Activated T-cell treated with anti-CD3 and anti-CD28 coated beads, Interleukin-2, amount 50 U/mL, for 48 hours (primary cell): ENCODE measurements around the gene ZNF837.
"Not testable (repeated sequence)": the region's sequence is repeated elsewhere in the genome, so short reads cannot be mapped to it uniquely, and the experiment has no call there.

Experiments
- DNase-seq, 2 experiments: peaks; one replicate each; pipeline ENCODE4 v3.0.0-alpha.2; 2020

ZNF837 gene

DNA sequence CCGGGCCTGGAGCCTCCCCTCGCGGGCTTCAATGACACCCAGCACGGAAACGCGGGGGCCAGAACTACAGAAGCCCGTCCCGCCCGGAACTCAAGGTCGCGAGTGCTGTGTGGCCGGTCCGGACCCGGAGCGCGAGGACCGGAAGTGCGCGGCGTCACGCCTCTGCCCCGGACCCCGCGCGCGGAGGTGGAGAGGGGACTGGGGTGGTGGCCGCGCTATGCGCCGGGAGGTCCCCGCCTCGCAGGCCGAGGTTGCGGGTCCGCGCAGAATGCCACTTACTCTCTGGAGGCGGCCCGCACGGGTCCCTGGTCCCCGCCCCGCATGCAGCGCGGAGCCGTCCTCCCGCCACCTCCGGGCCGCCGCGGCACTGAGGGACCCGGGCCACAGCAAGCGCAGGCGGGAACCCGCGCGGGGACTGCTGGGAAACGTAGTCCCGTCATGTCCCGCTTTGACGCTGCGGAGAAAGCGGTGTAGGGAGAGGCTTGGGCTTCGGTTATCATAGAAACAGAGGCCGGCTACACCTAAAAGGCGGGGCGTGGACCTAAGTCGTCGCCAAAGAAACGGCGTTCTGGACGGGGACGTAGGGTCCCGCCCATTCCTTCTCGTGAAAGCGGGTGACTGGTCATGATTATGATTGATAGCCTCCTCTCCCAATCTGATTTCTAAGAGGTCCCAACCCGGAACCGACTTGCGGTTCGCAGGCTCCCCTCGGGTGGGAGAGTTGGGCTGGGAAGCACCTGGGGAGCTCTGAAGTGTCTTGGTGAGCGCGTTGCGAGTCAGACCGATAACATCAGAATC lies at the start of gene ZNF837:
Gene ZNF837 (minus strand): TSS at position 369 of the 798 bp plus-strand sequence. CDS start 11,698 bp downstream, outside the sequence.
- DNase-seq: peak; percentile 95 to 97

DNA sequence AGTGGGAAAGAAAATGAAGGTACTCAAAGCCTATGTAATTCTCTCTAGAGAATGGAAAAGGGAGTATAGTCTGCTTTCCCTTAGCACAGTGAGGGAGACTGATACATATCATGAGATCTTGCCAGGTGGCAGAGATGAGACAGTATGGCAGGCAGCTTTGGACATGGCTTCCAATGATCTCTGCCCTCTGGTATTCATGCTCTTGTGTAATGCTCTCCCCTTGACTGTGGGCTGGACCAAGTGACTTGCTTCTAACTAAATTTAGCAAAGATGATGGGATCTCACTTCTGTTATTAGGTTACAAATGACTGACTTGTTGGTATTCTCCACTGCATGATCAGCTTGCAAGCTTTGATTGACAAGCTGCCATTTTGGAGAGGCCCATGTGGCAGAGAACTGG lies 48.9 kb upstream of the ZNF837 start:
- DNase-seq: no peak

DNA sequence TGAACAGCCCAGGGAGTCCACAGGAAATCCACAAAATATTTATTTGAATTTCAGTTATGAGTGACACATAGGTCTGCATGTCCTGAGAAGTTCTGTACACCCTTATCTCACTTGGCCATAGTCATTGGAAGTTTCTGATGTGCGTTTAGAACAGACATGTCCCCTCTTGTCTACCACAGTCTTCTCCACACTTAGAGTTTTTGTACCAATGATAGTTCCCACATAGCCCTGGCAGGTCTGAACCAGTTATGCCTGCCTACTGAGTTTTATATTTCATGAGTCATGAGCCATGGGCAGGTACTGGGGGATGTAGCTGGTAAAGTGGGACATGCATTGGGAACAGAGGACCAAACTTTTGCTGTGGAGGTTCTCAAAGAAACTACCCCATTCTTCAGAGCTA lies 47.8 kb upstream of the ZNF837 start:
- no peak for DNase-seq

DNA sequence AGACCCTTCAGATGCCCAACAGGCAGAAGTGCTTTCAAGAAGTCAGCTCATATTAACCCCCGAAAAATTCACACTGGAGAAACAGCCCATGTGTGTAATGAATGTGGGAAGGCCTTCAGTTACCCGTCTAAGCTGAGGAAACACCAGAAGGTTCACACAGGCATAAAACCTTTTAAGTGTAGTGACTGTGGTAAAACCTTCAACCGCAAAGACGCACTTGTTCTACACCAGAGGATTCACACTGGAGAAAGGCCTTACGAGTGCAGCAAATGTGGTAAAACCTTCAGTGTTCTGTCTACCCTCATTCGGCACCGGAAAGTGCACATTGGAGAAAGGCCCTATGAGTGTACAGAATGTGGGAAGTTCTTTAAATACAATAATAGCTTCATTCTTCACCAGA lies 36.2 kb upstream of the ZNF837 start:
- no peak for DNase-seq

DNA sequence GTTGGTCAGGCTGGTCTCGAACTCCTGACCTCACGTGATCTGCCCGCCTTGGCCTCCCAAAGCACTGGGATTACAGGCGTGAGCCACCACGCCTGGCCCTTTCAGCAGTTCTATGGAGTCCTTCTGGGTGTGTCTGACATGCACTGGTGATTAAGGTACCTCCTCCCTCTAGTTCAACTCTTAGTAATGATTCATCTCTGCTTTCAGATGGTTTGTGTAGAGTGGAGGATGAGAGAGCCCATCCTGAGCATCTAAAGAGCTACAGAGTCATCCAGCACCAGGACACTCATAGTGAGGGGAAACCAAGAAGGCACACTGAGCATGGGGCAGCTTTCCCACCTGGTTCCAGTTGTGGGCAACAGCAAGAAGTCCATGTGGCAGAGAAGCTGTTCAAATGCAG lies 35.8 kb upstream of the ZNF837 start:
- DNase-seq: no peak

DNA sequence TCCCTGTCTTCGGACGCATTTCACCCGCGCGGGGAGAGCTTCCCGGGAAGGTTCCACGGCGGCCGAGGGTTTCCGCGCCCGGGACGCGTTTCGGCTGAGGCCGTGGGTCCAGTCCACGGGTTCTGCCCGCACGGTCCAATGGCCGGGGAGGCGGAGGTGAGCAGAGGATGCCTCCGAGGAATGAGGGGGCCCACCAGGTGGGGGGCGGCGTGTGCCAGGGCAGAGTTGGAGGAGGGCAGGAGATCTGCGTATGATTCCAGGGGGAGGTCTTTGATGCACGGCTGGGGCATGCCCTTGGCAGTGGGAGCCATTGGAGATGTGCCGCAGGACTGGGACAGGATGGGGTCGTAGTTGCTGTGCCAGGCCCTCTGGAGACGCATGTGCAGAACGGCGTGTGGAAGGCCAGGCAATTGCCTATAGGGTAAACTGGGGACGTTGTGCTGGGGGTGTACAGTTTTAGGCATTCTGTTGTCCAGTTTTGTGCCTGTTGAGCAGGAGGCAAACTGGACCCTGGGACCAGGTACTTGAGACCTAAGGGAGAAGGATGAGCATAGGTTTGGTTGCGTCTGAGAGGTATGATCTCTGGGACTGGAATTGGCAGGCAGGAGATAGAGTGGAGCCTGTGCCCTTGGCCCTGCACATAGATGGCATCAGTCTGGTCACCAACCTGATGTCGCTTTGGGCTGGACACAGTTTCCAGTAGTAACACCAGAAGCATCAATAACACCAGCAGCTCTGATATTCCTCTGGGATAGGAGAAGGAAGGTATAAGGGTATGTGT lies 28.4 kb upstream of the ZNF837 start:
- DNase-seq: peak; percentile 56 to 60

DNA sequence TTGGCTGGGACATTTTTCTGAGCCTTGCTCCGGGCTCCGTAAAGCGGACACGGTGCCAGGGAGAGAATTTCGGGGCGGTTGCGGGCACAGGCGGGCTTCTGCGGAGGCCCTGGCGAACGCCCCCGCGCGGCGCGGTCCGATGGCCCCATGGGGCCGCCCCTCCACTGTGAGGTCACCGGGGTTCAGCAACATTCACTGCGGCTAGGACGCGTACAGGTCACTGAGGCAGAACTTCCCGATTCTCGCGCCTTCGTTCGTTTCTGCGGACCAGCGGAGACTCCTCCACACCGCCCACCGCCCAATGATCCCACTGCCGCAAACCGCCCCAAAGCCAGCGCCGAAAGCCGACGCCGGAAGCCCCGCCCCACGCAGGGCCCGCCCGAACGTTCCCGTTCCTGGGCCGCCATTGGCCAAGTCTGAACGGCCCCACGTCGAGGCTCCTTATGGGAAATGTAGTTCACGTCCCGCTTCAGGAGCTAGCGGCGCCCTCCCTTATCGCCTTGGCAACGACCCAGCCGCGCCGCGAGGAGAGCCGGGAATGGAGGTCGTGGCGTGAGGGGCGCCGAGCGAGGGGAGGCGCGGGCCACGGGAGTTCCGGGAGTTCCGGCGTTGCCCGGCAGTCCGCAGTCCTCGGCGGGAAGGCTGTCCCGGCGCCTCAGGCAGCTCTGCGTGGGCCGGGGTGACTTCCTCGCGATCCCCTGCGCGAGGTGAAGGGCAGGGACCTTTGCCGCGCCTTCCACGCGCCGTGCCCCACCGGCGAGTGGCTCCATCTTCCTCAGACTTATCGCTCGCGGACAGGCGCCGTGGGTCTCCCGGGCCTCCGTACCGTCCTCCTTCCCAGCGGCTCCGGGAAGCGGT lies 27.6 kb upstream of the ZNF837 start, which contains the start of gene ZNF584:
Gene ZNF584 (plus strand): TSS at position 498 of the 858 bp plus-strand sequence. CDS start 499 bp downstream, outside the sequence.
- peak; percentile 96 to 98 for DNase-seq

DNA sequence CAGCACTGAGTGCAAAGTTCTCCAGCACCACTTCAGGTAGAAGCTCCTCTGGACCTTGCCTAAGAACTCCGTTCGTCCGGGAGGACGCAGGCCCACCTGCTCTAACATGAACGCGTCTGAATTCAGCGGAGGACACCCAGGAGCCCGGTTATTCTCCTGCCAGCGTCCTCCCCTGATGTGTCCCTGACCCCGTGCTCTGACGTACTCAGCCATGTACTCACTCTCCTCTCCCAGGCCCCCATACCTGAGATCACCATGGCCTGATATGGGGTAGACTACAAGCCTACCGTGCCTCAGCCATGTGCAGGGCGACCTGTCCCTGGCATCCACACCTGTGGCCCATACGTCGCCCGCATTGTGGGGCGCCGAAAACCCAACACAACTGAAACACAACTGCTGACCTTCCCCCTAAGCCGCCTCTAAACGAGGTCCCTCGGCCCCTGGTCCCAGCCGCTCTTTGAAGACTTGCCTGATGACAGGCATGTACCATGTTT lies 26.9 kb upstream of the ZNF837 start:
- no peak for DNase-seq

DNA sequence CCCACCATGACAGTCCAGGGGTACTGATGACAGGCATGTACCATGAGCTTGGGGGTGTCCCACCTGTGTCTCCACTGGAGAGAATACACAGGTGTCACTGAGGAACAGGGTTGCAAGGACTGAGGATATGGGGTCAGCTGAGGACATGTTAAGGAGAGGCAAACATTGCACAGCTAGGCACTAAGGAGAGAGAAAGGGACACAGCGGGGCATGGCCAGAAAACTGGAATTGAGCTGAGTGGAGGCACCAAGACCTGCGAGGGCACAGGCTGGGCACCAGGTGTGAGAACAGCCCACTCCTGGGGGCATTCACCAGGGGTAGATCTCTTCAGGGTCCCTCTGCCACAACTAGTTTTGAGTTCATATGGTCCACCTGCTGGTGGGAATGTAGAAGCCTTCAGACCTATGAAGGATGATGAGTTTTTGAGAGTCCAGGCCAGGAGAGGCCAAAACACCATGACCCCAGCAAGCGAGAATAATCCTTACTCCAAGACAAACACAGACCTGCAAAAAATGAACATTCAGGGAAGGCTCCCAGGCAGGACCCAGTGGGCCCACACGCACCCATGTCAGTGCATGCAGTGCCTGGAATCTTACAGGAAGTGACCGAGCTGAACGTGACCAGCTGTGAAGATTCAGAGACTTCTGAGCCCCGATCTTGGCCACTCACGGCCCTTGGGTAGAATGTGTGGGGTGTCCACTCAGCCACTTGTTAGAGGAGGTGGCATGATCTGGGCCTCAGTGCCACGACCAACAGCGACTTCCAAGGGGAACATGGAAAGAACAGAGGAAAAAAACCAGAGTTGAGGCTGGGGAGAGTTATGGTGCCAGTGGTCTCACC lies 26.2 kb upstream of the ZNF837 start:
- no peak for DNase-seq

DNA sequence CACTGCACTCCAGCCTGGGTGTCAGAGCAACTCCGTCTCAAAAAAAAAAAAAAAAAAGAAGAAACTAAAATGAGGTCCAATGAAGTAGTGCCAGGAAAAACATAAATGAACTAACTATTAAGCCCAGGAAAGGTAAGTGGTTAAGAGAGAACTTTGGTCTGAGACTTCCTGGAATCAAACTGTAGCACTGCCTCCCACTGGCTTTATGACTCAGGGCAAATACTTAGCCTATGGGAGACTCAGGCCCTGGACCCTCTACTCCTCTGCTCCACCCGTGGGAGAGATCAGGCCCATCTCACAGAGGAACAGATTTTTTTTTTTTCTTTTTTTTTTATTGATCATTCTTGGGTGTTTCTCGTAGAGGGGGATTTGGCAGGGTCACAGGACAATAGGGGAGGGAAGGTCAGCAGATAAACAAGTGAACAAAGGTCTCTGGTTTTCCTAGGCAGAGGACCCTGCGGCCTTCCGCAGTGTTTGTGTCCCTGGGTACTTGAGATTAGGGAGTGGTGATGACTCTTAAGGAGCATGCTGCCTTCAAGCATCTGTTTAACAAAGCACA lies 23.2 kb upstream of the ZNF837 start:
- not testable (repeated sequence) for DNase-seq

DNA sequence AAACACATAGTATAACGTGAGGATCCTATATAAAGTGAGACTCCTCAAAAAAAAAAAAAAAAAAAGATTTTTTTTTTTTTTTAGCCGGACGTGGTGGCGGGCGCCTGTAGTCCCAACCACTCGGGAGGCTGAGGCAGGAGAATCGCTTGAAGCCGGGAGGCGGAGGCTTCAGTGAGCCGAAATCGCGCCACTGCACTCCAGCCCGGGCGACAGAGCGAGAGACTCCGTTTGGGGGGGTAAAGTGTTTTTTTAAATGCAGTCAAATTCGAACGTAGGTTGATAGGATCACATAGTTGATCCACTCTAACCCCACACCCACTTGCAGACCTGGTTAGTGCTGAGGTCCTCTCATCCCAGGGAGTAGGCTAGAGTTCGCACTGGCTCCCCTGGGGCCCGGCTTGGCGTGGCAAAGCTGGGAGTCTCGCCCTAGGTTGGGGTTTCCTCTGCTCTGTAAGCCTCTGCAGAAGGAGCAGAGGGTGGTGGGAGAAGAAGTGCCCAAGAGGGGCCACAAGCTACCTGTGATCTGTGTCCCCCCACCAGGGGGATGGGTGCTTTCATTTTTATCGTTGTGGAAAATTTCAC lies 21.1 kb upstream of the ZNF837 start:
- DNase-seq: no peak

DNA sequence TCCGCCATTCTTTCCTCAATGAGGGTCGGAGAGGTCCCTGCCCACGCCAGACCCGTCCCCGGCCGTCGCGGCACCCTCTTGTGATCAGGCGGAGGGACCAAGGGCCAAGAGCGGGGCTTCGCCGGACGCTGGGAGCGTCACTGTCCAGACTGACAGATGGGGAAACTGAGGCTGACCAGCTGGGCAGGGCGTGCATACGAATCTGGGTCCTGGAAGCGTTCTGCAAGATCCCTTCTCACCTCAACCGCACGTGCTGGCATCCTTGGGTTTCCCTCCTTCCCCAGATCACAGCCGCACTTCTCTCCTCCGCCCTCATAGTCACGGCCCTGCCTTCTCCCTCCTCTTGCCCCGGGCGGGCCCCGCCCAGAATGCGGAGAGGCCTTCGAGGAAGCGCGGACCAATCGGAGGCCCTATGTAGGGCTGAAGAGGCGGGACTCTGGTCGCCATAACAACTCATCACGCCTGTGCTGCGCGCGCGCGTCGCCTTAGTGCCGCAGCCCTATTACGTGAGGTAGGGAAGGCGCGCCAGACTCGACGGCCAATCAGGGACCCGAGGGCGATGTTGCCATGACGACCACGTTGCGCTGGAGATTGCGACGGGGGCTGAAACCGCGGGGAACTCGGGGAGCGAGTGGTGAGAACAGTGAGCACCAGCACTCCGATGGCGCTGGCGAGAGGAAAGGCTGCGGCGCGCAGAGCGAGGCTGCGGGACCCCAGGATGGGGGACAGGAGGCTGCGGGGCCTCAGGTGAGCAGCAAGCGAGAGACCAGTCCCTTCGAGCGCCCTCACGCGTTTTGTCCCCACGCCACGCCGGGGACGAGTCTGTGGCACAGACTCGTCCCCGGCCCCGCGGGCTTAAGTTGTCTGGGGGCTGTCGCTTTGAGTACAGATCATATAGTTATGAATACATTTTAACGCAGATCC lies 20.3 kb upstream of the ZNF837 start:
- peak; percentile 98 to 99 for DNase-seq

DNA sequence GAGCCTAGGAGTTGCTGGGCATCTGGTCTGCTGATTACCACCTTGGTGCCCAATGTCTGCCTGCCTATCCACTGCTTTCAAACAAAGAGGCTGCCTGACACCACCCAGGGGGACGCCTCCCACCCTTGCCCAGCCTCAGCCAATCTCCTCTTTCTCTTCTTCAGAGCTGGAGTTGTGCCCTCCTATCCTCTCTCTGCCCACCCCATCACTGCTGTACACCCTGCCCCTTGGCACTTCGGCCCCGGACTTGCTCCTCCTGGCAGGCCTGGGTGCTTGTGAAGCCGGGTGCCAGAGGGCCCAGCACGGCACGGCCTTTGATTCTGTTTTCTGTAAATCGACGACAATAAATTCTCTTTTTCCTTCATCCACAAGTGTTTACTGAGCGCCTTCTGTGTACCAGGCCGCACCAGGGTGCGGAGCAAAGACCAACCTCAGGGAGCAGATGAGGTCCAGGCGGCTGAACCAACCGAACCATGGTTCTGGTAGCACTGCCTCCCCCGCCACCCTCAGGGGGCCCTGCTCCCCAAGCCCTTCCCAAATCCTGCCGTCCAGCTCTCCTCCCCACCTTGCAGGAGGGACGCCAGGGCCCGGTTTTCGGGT lies 19.6 kb upstream of the ZNF837 start:
- DNase-seq: no peak

DNA sequence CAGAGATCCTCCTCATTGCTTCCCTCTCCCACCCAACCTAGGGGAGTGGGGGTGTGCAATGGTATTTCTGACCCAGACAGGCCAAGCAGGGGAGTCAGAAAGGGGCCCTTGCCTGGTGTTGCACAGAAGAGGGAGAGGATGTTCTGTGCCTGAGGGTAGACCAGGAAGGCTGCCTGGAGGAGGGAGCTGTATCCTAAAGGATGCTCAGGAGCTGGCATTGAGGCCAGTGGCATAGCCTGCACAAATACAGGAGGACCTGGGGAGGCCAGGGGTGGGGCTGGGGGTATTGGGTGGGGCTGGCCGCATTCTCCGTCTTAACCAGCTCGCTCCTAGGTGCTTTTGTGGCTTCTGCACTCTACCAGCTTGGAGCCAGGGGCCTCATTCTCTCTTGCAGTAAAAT lies 19.1 kb upstream of the ZNF837 start:
- DNase-seq: no peak

DNA sequence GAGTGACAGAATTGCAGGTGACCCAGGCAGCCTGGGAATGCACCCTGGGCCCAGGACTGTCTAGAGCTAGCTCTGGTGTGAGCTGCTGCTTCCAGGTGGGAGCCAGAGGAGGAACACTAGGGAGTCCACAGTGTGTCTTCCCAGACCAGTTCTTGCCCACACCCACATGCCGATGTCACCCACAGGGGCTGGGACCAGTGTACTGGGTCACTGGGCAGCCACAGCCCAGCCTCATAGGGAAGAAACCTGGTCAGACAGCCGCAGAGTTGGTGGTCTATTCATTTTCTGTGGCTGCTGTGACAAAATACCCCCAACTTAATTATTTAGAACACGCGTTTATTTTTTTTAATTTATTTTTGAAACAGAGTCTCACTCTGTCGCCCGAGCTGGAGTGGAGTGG lies 17.7 kb upstream of the ZNF837 start:
- DNase-seq: no peak

DNA sequence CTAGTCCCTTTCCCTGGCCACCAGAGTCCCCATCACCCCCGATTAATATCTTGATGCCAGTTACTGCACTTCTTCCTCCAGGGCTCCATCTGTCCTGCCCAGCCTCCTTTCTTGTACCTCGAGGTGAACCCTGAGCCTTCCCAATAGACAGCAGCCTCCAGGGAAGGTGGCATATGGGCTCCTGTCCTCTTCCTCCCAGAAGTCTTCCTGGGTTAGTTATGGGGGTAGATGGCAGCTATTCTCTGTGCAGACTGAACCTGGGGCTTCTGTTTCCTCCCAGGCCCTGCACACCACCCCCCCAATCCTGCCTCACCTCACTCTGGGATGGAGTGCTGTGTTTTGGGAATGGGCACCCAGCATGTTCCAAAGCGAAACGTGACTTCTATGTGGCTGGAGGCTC lies 17.3 kb upstream of the ZNF837 start:
- DNase-seq: no peak

DNA sequence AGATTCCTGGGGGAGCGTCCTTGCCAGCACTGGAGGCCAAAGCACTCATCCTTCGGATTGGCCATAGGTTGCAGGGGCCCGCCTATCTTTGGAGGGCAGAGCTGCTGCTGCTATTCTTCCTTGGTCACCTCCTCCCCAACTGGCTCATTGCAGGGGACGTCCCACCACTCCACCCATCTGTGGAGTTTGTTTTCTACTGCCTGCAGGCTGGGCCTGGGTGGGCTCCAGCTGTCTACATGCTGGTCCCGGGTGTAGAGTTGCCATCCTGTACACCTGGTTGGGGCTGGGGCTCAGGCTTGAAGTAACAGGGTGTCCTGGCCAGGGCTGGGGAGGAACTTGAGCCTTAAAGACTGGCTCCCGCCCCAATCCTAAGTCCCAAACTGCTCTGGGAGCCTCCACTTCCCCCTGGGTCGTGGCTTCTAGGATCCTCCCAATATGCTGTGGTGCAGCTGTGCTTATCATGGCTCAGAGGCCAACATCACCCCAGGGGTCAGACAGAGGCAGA lies 16.8 kb upstream of the ZNF837 start:
- DNase-seq: no peak

DNA sequence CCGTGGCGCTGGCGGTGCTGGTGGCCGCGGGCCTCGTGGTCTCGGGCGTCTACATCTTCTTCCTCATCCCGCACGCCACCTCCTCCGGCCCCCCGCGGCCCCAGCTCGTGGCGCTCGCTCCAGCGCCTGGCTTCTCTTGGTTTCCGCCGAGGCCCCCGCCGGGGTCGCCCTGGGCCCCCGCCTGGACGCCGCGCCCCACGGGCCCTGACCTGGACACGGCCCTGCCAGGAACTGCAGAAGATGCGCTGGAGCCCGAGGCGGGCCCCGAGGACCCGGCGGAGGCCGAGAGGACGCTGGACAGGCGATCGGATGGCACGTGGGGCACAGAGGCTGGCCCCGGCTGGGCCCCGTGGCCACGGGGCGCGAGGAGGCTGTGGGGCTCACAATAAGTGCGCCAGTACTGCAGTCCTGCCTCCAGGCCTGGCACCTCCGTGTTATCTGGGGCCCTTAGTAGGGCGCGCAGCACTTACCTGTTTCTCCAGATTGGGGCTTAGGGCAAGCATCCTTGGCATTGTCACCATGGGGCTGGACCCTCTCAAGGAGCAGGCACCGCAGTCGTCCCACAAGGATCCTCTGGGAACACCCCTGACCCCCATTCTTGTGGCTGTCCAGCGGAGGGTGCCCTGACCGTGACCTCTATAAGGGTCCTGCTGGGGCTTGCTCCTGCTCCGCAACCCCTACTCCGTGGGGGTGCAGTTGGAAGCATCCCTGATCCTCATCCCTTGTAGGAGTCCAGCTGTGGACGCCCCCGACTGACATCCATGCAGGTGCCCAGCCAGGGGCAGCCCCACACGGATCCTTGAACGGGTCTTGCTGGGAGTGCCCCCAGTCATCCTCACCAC lies 16.1 kb upstream of the ZNF837 start:
- peak; percentile 37 to 47 for DNase-seq
